ENCODE results near the gene ACTN4.

Gene ACTN4

GRCh38 chr19:38780443-38780842 lies 133.0 kb downstream of the ACTN4 start:
- DNase-seq, result no peak

GRCh38 chr19:38781058-38781457 lies 133.6 kb downstream of the ACTN4 start:
- no peak for DNase-seq
